SK-N-SH (cell line): Measurements from ENCODE around the gene SMIM1.

Source experiments
- EP300 ChIP-seq, 2 experiments: IDR thresholded peaks; 2 replicates each; pipeline versions ENCODE4 v1.4.0 to v1.6.1; 2012; ENCODE audit warnings: borderline replicate concordance in 1 of 2, low read depth in 1 of 2, low read length in 1 of 2
- POLR2AphosphoS5 ChIP-seq: IDR thresholded peaks from 2 replicates; pipeline ENCODE4 v1.6.1; 2012; ENCODE audit warnings: low read depth, low read length
- TF ChIP-seq, protein P1 (sequence below): fragments of 200-600 bp; sonication (generic); IDR thresholded peaks from 2 replicates; pipeline ENCODE4 v1.6.1; 2017; ENCODE audit warnings: antibody characterized with exemption, mild to moderate bottlenecking, moderate library complexity

DNA sequence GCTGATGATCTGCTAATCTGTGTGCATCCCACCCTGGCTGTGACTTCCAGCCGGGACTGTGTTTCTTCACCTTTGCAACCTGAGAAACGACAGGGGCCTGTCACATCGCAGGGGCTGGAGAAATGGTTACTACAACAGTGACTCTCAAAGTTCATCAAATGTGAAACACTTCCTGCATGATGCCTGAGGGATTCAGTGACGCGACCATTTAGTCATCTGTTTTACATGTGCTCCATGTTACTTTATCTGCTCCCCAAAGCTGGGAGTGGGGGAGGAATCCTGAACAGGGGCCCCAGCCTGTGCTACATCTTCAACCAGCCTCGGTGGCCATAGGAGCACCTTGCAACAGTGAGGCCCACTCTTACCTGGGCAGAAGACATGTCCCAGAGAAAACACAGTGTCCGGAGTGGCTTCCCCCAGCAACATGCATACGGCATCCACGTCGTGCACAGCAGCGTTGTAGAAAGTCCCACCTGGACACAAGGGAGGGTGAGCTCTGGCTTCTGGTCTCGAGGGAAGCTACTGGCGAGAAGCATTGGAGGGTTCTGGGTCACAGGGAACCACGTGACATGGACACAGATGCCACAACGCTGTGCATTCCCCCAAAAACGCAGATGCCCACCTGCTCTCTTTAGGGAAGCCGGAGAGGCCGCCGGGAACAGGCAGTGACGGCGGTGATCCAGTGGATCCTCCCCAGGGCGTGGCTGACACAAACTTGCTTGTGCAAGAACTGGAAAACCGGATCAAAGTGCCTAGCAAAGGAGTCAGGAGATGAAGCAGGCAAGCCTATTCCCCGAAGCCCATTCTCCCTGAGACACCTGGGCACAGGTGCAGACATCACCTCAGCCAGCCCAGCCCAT lies 29.9 kb upstream of the SMIM1 start:
- TF ChIP-seq, protein P1, sequence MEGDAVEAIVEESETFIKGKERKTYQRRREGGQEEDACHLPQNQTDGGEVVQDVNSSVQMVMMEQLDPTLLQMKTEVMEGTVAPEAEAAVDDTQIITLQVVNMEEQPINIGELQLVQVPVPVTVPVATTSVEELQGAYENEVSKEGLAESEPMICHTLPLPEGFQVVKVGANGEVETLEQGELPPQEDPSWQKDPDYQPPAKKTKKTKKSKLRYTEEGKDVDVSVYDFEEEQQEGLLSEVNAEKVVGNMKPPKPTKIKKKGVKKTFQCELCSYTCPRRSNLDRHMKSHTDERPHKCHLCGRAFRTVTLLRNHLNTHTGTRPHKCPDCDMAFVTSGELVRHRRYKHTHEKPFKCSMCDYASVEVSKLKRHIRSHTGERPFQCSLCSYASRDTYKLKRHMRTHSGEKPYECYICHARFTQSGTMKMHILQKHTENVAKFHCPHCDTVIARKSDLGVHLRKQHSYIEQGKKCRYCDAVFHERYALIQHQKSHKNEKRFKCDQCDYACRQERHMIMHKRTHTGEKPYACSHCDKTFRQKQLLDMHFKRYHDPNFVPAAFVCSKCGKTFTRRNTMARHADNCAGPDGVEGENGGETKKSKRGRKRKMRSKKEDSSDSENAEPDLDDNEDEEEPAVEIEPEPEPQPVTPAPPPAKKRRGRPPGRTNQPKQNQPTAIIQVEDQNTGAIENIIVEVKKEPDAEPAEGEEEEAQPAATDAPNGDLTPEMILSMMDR, result no peak
- TF ChIP-seq EP300 (IDR thresholded peaks at IDR 0.05; ENCODE audit: borderline replicate concordance in 1 of 2, low read depth in 1 of 2, low read length in 1 of 2) (no peak), POLR2AphosphoS5 (no peak)
